HCT116 (cell line): ENCODE data around the gene NIPAL4. TPM values are rescaled to one million over a fixed set of nuclear protein-coding genes. Genes with fewer than 3 reads are reported as not detected.

ENCODE experiments used
- ATAC-seq: fragments of 200-7000 bp; cut with Tn5 transposase; 2 replicates; pipeline ENCODE4 v1.9.1; 2020; ENCODE audit warnings: mild to moderate bottlenecking, moderate library complexity
- BruUV-seq: library from RNA; stranded (reverse); fragments of 400-500 nt; replicated peaks from 2 replicates; lab custom pipeline; 2021; lab: Mats Ljungman, UMichigan
- CTCF ChIA-PET: fragments of 300-600 bp; sonication (Branson Sonifier 250); formaldehyde crosslinking; loops from one replicate; lab custom pipeline; 2021; ENCODE audit warnings: antibody characterized with exemption; lab: Charles Lee
- POLR2A ChIA-PET: fragments of 300-600, 350-600 bp; sonication (Branson Sonifier 250); formaldehyde crosslinking; loops from one replicate; lab custom pipeline; 2021; ENCODE audit warnings: antibody characterized with exemption; lab: Charles Lee
- RAD21 ChIA-PET, 2 experiments: fragments of 300-600 bp; sonication (Branson Sonifier 250); formaldehyde crosslinking; loops; one replicate each; lab custom pipeline; 2023; ENCODE audit warnings: low total read pairs in 2 of 2; ENCODE audit not compliant: uncharacterized antibody in 2 of 2, unreplicated experiment in 2 of 2, low non-redundant PET in 1 of 2; lab: Charles Lee
- DNase-seq: peaks from one replicate; pipeline ENCODE4 v3.0.0-alpha.2; 2010; ENCODE audit warnings: low read depth, low spot score
- H2AFZ ChIP-seq: fragments of 200-600 bp; shearing (Covaris generic), sonication (generic); 2 replicates; pipeline ENCODE4 v1.6.1; 2017; ENCODE audit warnings: low read depth, mixed run types, mixed read lengths, antibody characterized with exemption, low read length; ENCODE audit not compliant: poor library complexity, severe bottlenecking
- H3K27ac ChIP-seq: 2 replicates; pipeline ENCODE4 v1.5.1; 2012; ENCODE audit warnings: low read depth, low read length
- H3K27me3 ChIP-seq: fragments of 200-600 bp; sonication (generic); 2 replicates; pipeline ENCODE4 v1.6.1; 2016; ENCODE audit warnings: mixed run types, low read length, mixed read lengths; ENCODE audit not compliant: insufficient read depth
- H3K36me3 ChIP-seq, 2 experiments: fragments of 200-500 bp in 1 of 2; fragments of 200-600 bp in 1 of 2; sonication (Bioruptor generic) in 1 of 2; sonication (generic) in 1 of 2; 2 replicates each; pipeline versions ENCODE4 v1.5.1 to v1.6.1; 2014 to 2016; ENCODE audit warnings: low read length in 2 of 2, inconsistent platforms in 1 of 2, mixed read lengths in 1 of 2, mixed run types in 1 of 2; ENCODE audit not compliant: insufficient read depth in 2 of 2, control insufficient read depth in 1 of 2
- H3K4me1 ChIP-seq, 2 experiments: fragments of 200-600 bp in 1 of 2; sonication (generic) in 1 of 2; 2 replicates each; pipeline versions ENCODE4 v1.5.1 to v1.6.1; 2012 to 2017; ENCODE audit warnings: low read length in 2 of 2, inconsistent platforms in 1 of 2, mild to moderate bottlenecking in 1 of 2, mixed read lengths in 1 of 2, mixed run types in 1 of 2, moderate library complexity in 1 of 2; ENCODE audit not compliant: insufficient read depth in 2 of 2, control insufficient read depth in 1 of 2
- H3K4me2 ChIP-seq: fragments of 200-600 bp; sonication (generic); 2 replicates; pipeline ENCODE4 v1.6.1; 2017; ENCODE audit warnings: mixed run types, low read length, mixed read lengths
- H3K4me3 ChIP-seq, 2 experiments: fragments of 200-600 bp in 1 of 2; sonication (generic) in 1 of 2; replicated peaks in 1 of 2; 2 replicates each; pipeline ENCODE4 v1.5.1; 2011 to 2016; ENCODE audit warnings: low read length in 2 of 2, control low read depth in 1 of 2, low read depth in 1 of 2, mild to moderate bottlenecking in 1 of 2, mixed read lengths in 1 of 2, mixed run types in 1 of 2
- H3K79me2 ChIP-seq: fragments of 200-600 bp; sonication (generic); 2 replicates; pipeline ENCODE4 v1.6.1; 2017; ENCODE audit warnings: mild to moderate bottlenecking, mixed run types, low read length, moderate library complexity, mixed read lengths; ENCODE audit not compliant: insufficient read depth
- H3K9ac ChIP-seq: fragments of 200-600 bp; sonication (generic); 2 replicates; pipeline ENCODE4 v1.6.1; 2016; ENCODE audit warnings: low read length, mixed read lengths
- H3K9me2 ChIP-seq: fragments of 200-600 bp; sonication (generic), shearing (Covaris generic); 2 replicates; pipeline ENCODE4 v1.6.1; 2017; ENCODE audit warnings: mixed run types, mild to moderate bottlenecking, moderate library complexity; ENCODE audit not compliant: insufficient read depth
- H3K9me3 ChIP-seq, 2 experiments: fragments of 200-500 bp in 1 of 2; fragments of 200-600 bp in 1 of 2; sonication (Bioruptor generic) in 1 of 2; sonication (generic) in 1 of 2; 2 replicates each; pipeline ENCODE4 v1.6.1; 2014 to 2017; ENCODE audit warnings: low read length in 2 of 2, mixed read lengths in 2 of 2, inconsistent platforms in 1 of 2, low read depth in 1 of 2, mild to moderate bottlenecking in 1 of 2, mixed run types in 1 of 2, moderate library complexity in 1 of 2; ENCODE audit not compliant: control insufficient read depth in 1 of 2, insufficient read depth in 1 of 2
- H4K20me1 ChIP-seq: fragments of 200-600 bp; sonication (generic), shearing (Covaris generic); 2 replicates; pipeline ENCODE4 v1.6.1; 2017; ENCODE audit warnings: mixed run types, mild to moderate bottlenecking, moderate library complexity; ENCODE audit not compliant: insufficient read depth
- CBX3 ChIP-seq: IDR thresholded peaks from 2 replicates; pipeline ENCODE4 v1.6.1; 2012; ENCODE audit warnings: low read depth
- CTCF ChIP-seq, 3 experiments: fragments of 200-600 bp in 1 of 3; sonication (generic) in 1 of 3; IDR thresholded peaks in 2 of 3; conservative IDR thresholded peaks in 1 of 3; 2 replicates each; pipeline ENCODE4 v1.5.1; 2012 to 2017; ENCODE audit warnings: low read depth in 2 of 3, low read length in 2 of 3, antibody characterized with exemption in 1 of 3, borderline replicate concordance in 1 of 3, control low read depth in 1 of 3, mild to moderate bottlenecking in 1 of 3, mixed read lengths in 1 of 3, mixed run types in 1 of 3, moderate library complexity in 1 of 3; ENCODE audit not compliant: insufficient read depth in 1 of 3
- ELF1 ChIP-seq: IDR thresholded peaks from 2 replicates; pipeline ENCODE4 v1.6.1; 2012; ENCODE audit warnings: low read depth, borderline replicate concordance
- EZH2phosphoT487 ChIP-seq: fragments of 200-600 bp; IDR thresholded peaks from 2 replicates; pipeline ENCODE4 v1.6.1; 2018; ENCODE audit warnings: antibody characterized with exemption, borderline replicate concordance
- FOSL1 ChIP-seq: IDR thresholded peaks from 2 replicates; pipeline ENCODE4 v1.6.1; 2012; ENCODE audit warnings: low read depth
- JUND ChIP-seq: IDR thresholded peaks from 2 replicates; pipeline ENCODE4 v1.6.1; 2012
- MAX ChIP-seq: IDR thresholded peaks from 2 replicates; pipeline ENCODE4 v1.6.1; 2012
- POLR2A ChIP-seq: IDR thresholded peaks from 2 replicates; pipeline ENCODE4 v1.7.0; 2011; ENCODE audit warnings: borderline replicate concordance; ENCODE audit not compliant: insufficient read depth, insufficient read length; ENCODE audit errors: extremely low read depth
- RAD21 ChIP-seq: IDR thresholded peaks from 2 replicates; pipeline ENCODE4 v1.6.1; 2012; ENCODE audit warnings: low read depth, mild to moderate bottlenecking
- SIN3A ChIP-seq: IDR thresholded peaks from 2 replicates; pipeline ENCODE4 v1.6.1; 2012; ENCODE audit warnings: low read depth
- SP1 ChIP-seq: IDR thresholded peaks from 2 replicates; pipeline ENCODE4 v1.6.1; 2012; ENCODE audit warnings: low read depth
- SRF ChIP-seq: IDR thresholded peaks from 2 replicates; pipeline ENCODE4 v1.6.1; 2012; ENCODE audit warnings: low read depth
- TCF7L2 ChIP-seq: IDR thresholded peaks from 2 replicates; pipeline ENCODE4 v1.7.0; 2011; ENCODE audit warnings: borderline replicate concordance, inconsistent platforms; ENCODE audit not compliant: insufficient read depth, insufficient read length; ENCODE audit errors: extremely low read depth
- YY1 ChIP-seq: IDR thresholded peaks from 2 replicates; pipeline ENCODE4 v1.6.1; 2011; ENCODE audit warnings: low read length, low read depth, moderate library complexity, mild to moderate bottlenecking; ENCODE audit not compliant: insufficient replicate concordance; ENCODE audit errors: extremely low read depth
- ZFX ChIP-seq: fragments of 450-650 bp; IDR thresholded peaks from 2 replicates; pipeline ENCODE4 v1.6.1; 2017
- ZNF274 ChIP-seq: fragments of 200-500 bp; sonication (Bioruptor generic); IDR thresholded peaks from 2 replicates; pipeline ENCODE4 v1.6.1; 2014; ENCODE audit warnings: mild to moderate bottlenecking, low read depth, low read length, inconsistent platforms
- intact Hi-C: fragments of 100-400 bp; cut with micrococcal nuclease; formaldehyde crosslinking; loops from 2 replicates; pipeline ENCODE4 v1.10.0; 2022
- total RNA-seq: library from RNA; stranded (reverse); gene quantifications from one replicate; pipeline ENCODE4 v1.2.1, GENCODE V29; 2021; ENCODE audit not compliant: unreplicated experiment
- TF ChIP-seq, protein P1 (sequence below): IDR thresholded peaks from 2 replicates; pipeline ENCODE4 v1.6.1; 2012
- TF ChIP-seq, protein P2 (sequence below): IDR thresholded peaks from 2 replicates; pipeline ENCODE4 v1.6.1; 2011; ENCODE audit warnings: mild to moderate bottlenecking, low read length, moderate library complexity; ENCODE audit not compliant: insufficient replicate concordance; ENCODE audit errors: extremely low read depth

The NIPAL4 gene
- total RNA-seq, 1 experiment from 2014 or later = 0.12 TPM

DNA sequence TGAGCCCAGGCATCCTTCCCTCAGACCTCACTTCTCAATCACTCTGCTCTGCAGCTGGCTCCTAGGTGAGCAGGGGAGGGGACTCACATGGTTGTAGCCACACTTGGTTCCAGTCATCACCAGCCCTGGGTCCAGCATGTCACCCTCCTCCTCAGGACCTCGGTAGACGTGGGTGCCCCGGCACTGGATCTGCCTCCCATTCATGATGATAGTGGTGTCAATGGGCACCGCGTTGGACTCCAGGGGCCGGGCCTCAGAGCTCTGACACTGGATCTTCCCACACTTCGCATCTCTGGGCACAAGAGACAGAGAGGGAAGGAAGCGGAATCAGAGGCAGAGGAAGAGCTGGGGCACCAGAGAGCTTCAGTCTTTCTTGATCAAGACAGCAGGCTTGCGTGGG, 32.9 kb downstream of the NIPAL4 start:
- CTCF ChIA-PET = no interaction called here
- Histone ChIP-seq H4K20me1 (no peaks in the 10 kb centered on the region), H3K27ac (no peak overlapping the region), H3K9ac (no peak overlapping the region), H3K9me2 (no peaks in the 10 kb centered on the region), H3K36me3 (peaks cover 7 to 29% of the 10 kb centered on the region in 2 experiments; a peak in 3 of 4 replicates), H3K79me2 (no peaks in the 10 kb centered on the region), H2AFZ (no peak overlapping the region), H3K4me3 (no peak overlapping the region), H3K4me1 (no peaks in the 10 kb centered on the region), H3K27me3 (no peaks in the 10 kb centered on the region), H3K4me2 (no peak overlapping the region), H3K9me3 (no peaks in the 10 kb centered on the region)
- DNase-seq = no peak
- RAD21 ChIA-PET = no interaction called here
- POLR2A ChIA-PET = no interaction called here
- intact Hi-C loops = no loop called here
- no TSS peak for BruUV-seq
- no peak for TF ChIP-seq JUND
- no peak for TF ChIP-seq SP1
- TF ChIP-seq MAX = no peak
- TF ChIP-seq EZH2phosphoT487 = no peak
- no peak for TF ChIP-seq RAD21
- TF ChIP-seq, protein P1, sequence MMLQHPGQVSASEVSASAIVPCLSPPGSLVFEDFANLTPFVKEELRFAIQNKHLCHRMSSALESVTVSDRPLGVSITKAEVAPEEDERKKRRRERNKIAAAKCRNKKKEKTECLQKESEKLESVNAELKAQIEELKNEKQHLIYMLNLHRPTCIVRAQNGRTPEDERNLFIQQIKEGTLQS = no peak
- no peak for TF ChIP-seq POLR2A
- no peak for TF ChIP-seq ZFX
- TF ChIP-seq ZNF274 = no peak
- TF ChIP-seq FOSL1 = no peak
- TF ChIP-seq ELF1 = no peak
- TF ChIP-seq SIN3A = no peak
- no peak for TF ChIP-seq CTCF (IDR thresholded peaks at IDR 0.05 in 2 of 3, conservative IDR thresholded peaks at IDR 0.05 in 1 of 3; ENCODE audit: borderline replicate concordance in 1 of 3, insufficient read depth in 1 of 3, low read depth in 2 of 3, low read length in 2 of 3)
- TF ChIP-seq YY1 = no peak
- no peak for TF ChIP-seq SRF
- no peak for TF ChIP-seq CBX3
- TF ChIP-seq, protein P2, sequence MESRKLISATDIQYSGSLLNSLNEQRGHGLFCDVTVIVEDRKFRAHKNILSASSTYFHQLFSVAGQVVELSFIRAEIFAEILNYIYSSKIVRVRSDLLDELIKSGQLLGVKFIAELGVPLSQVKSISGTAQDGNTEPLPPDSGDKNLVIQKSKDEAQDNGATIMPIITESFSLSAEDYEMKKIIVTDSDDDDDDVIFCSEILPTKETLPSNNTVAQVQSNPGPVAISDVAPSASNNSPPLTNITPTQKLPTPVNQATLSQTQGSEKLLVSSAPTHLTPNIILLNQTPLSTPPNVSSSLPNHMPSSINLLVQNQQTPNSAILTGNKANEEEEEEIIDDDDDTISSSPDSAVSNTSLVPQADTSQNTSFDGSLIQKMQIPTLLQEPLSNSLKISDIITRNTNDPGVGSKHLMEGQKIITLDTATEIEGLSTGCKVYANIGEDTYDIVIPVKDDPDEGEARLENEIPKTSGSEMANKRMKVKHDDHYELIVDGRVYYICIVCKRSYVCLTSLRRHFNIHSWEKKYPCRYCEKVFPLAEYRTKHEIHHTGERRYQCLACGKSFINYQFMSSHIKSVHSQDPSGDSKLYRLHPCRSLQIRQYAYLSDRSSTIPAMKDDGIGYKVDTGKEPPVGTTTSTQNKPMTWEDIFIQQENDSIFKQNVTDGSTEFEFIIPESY = no peak
- no peak for TF ChIP-seq TCF7L2
- ATAC-seq = no peak
